ENCODE data around the gene VPS11. TPM values are rescaled to one million over a fixed set of nuclear protein-coding genes. Genes with fewer than 3 reads are reported as not detected.

The VPS11 gene
- total RNA-seq, 1 donor from 2014 or later = 23.4 TPM

- TF ChIP-seq CTCF (IDR thresholded peaks at IDR 0.05) = no peak
- peak; percentile 98 to 100 for DNase-seq (ENCODE audit: low spot score in 2 of 2)
- Histone ChIP-seq H3K4me1 (peaks cover 6 to 13% of the 10 kb centered on the region in 2 donors), H3K27me3 (no peaks in the 10 kb centered on the region), H3K9me3 (no peaks in the 10 kb centered on the region), H3K4me3 (peak within 1 kb of the TSS; percentile 85 to 93), H3K27ac (peak within 1 kb of the TSS; percentile 71 to 74), H3K36me3 (peaks cover 3 to 10% of the 10 kb centered on the region in 2 donors)
- intact Hi-C loops (cut with DNase I) = loop anchor here (1.0 to 5.0 kb wide), 5 partner anchors 14 to 54 kb away; partner anchors contain the start of genes C2CD2L, HMBS and VPS11
Measured at GRCh38 chr11:119121008-119121810, 53.6 kb downstream of the VPS11 start, which contains the start of gene HINFP. Gene HINFP (plus strand): TSS chr11:119121580. CDS start chr11:119126945, 5,365 bp downstream.

- peak in 1 of 2 donors; percentile 74 for DNase-seq (ENCODE audit: low spot score in 2 of 2)
- no peaks in the 10 kb centered on the region for H3K9me3 ChIP-seq
- TF ChIP-seq CTCF (IDR thresholded peaks at IDR 0.05) = no peak
- H3K4me1 ChIP-seq = peaks cover 6 to 13% of the 10 kb centered on the region in 2 donors
- H3K36me3 ChIP-seq = peaks cover 0 to 10% of the 10 kb centered on the region in 2 donors
- peak overlapping the region; percentile 71 to 74 for H3K27ac ChIP-seq
- H3K27me3 ChIP-seq = no peaks in the 10 kb centered on the region
- H3K4me3 ChIP-seq = peak overlapping the region; percentile 85 to 93
- intact Hi-C loops (cut with DNase I) = loop anchor here (1.0 to 5.0 kb wide), 5 partner anchors 14 to 54 kb away; partner anchors contain the start of genes C2CD2L, HMBS and VPS11
Measured at GRCh38 chr11:119121811-119122124, 54.1 kb downstream of the VPS11 start.

GRCh38 chr11:119125821-119126220 lies 58.2 kb downstream of the VPS11 start:
- H3K4me3 ChIP-seq = no peak overlapping the region
- intact Hi-C loops (cut with DNase I) = no loop called here

GRCh38 chr11:119126675-119127268 lies 59.2 kb downstream of the VPS11 start:
- H3K36me3 ChIP-seq = peaks cover 35 to 50% of the 10 kb centered on the region in 2 donors
- intact Hi-C loops (cut with DNase I) = no loop called here
- no peak for DNase-seq (ENCODE audit: low spot score in 2 of 2)
- H3K4me1 ChIP-seq = peaks cover 6 to 8% of the 10 kb centered on the region in 2 donors
- H3K9me3 ChIP-seq = no peaks in the 10 kb centered on the region
- H3K4me3 ChIP-seq = no peak overlapping the region
- H3K27me3 ChIP-seq = no peaks in the 10 kb centered on the region
- TF ChIP-seq CTCF (IDR thresholded peaks at IDR 0.05) = no peak
- no peak overlapping the region for H3K27ac ChIP-seq

More at GRCh38 chr11:119125821-119126220, 58.2 kb downstream of the VPS11 start:
- Histone ChIP-seq H3K27ac (no peak overlapping the region), H3K36me3 (peaks cover 25 to 40% of the 10 kb centered on the region in 2 donors), H3K9me3 (no peaks in the 10 kb centered on the region), H3K4me1 (peaks cover 6 to 9% of the 10 kb centered on the region in 2 donors), H3K27me3 (no peaks in the 10 kb centered on the region)
- TF ChIP-seq CTCF (IDR thresholded peaks at IDR 0.05) = no peak
- no peak for DNase-seq (ENCODE audit: low spot score in 2 of 2)

- no peaks in the 10 kb centered on the region for H3K9me3 ChIP-seq
Measured at GRCh38 chr11:119130662-119131061, 63.0 kb downstream of the VPS11 start.

More at GRCh38 chr11:119130662-119131061, 63.0 kb downstream of the VPS11 start:
- no peak for DNase-seq (ENCODE audit: low spot score in 2 of 2)
- Histone ChIP-seq H3K36me3 (peaks cover 65 to 75% of the 10 kb centered on the region in 2 donors), H3K27ac (no peak overlapping the region), H3K27me3 (no peaks in the 10 kb centered on the region), H3K4me3 (no peak overlapping the region), H3K4me1 (no peaks in the 10 kb centered on the region)
- no peak for TF ChIP-seq CTCF (IDR thresholded peaks at IDR 0.05)
- intact Hi-C loops (cut with DNase I) = no loop called here

Other genes starting within 250 kb of the VPS11 start
- not detected for gene CXCR5, start 183.9 kb upstream of the VPS11 start, total RNA-seq
- 46.5 TPM for gene BCL9L, start 141.9 kb upstream of the VPS11 start, total RNA-seq
- not detected for gene UPK2, start 111.5 kb upstream of the VPS11 start, total RNA-seq
- gene FOXR1, start 96.1 kb upstream of the VPS11 start, total RNA-seq = not detected
- gene CENATAC, start 69.7 kb upstream of the VPS11 start, total RNA-seq = 67.7 TPM
- 857 TPM for gene RPS25, start 49.5 kb upstream of the VPS11 start, total RNA-seq
- gene TRAPPC4, start 49.1 kb upstream of the VPS11 start, total RNA-seq = 41.0 TPM
- 21.2 TPM for gene SLC37A4, start 36.9 kb upstream of the VPS11 start, total RNA-seq
- gene HYOU1, start 10.6 kb upstream of the VPS11 start, total RNA-seq = 98.4 TPM
- gene HMBS, start 17.1 kb downstream of the VPS11 start, total RNA-seq = 82.8 TPM
- 61.9 TPM for gene DPAGT1, start 34.0 kb downstream of the VPS11 start, total RNA-seq
- gene C2CD2L, start 39.5 kb downstream of the VPS11 start, total RNA-seq = 16.7 TPM
- 36.5 TPM for gene HINFP, start 53.8 kb downstream of the VPS11 start, total RNA-seq
- gene ABCG4, start 81.2 kb downstream of the VPS11 start, total RNA-seq = not detected
- gene NLRX1, start 100.9 kb downstream of the VPS11 start, total RNA-seq = 35.9 TPM
- gene NHERF4, start 117.7 kb downstream of the VPS11 start, total RNA-seq = not detected
- gene CBL, start 138.5 kb downstream of the VPS11 start, total RNA-seq = 21.6 TPM
- gene MCAM, start 249.3 kb downstream of the VPS11 start, total RNA-seq = 2,975 TPM